ENCODE results near the gene DR1.

DR1 gene

DNA sequence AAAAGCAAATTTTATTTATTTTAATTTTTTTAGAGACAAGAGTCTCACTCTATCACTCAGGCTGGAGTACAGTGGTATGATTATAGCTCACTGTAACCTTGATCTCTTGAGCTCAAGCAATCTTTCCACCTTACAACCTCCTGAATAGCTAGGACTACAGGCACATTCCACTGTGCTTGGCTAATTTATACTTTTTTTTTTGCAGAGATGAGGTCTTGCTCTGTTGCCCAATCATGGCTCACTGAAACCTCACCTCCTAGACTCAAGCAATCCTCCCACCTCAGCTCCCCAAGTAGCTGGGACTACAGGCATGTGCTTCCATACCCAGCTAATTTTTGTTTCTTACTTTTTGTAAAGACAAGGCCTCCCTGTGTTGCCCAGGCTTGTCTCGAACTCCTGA, 49.5 kb downstream of the DR1 start:
- no peak for DNase-seq

DNA sequence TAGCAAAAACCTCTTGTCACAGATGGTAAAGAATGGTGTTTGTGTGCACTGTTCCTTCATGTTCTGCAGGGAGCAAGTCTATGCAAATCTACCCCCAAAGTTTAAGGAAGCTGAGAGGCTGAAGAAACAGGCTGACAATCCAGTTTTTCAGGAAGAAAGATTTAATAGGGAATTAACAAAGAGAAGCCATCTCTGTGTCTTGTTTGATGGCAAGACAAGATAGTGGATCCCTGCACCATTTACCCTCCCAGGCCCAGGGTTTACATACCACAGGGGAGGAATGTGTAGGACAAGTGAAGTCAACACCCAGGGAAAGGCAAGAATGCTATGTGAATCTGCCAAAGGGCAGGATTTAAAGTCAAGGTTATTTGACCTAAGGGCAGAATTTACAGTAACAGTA, 54.1 kb downstream of the DR1 start:
- no peak for DNase-seq

DNA sequence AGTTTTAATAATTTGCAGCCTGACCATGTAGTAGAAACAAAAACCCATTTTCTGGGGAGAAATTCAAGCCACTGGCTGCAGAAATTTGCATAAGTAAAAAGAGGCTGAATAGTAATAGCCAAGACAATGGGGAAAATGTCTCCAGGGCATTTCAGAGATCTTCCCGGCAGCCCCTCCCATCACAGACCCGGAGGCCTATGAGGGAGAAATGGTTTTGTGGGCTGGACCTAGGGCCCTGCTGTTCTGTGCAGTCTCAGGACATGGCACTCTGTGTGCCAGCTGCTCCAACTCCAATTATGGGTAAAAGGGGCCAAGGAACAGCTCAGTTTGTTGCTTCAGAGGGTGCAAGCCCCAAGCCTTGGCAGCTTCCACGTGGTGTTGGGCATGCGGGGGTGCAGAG, 62.5 kb downstream of the DR1 start:
- no peak for DNase-seq

DNA sequence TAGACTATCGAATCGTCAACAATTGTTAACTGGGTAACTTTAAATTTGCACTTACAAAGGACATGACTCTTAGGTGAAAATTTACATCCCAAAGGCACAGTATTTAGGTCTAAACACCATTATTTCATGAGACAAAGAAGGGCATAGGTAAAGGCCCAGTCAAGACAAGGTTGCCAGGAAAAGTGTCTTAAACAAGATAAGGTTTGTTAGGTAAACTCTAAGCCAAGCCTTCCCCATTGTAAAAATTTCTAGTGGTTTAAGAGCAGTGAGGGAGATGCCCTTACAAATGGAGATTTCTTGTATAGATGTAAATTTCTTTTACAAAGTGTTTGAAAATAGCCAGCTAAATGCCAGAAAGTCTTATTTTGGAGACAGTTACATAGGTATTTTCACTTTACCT, 65.3 kb downstream of the DR1 start:
- DNase-seq: no peak

DNA sequence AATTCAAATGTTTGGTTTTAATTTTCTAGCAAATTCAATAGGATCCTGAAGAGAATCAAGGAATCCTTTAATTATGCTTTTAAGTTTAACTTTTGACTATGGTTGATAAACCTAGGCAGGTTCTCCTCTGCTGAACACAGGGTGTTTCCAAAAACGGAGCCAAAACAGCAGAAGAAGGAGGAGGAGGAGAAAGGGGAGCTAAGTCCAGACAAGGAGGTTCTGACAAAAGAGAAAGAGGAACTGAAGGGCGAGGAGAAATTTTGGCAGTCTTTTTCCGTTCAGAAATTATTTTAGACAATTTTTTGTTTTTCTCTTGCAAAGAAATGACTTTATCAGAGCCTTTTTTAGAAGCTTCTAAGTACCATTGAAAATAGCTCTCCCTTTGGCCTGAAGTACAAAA, 69.0 kb downstream of the DR1 start:
- DNase-seq: no peak

DNA sequence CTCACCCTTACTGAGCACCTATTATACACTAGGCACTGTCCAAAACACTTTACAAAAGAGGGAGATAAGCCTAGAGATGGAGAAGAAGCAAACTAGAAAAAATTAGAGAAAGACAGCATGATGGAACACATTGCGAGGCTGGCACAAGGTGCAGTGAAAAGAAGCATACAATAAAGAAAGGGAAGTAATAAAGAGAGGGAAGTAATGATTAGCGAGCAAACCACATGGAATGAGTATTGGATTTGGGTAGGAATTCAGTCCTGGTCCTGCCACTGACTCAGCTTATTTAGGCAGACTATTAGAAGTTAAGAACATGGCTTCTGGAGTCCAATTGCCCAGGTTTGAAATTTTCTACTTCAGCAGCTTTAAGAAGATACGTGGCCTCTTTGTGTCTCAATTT, 69.6 kb downstream of the DR1 start:
- DNase-seq: no peak

DNA sequence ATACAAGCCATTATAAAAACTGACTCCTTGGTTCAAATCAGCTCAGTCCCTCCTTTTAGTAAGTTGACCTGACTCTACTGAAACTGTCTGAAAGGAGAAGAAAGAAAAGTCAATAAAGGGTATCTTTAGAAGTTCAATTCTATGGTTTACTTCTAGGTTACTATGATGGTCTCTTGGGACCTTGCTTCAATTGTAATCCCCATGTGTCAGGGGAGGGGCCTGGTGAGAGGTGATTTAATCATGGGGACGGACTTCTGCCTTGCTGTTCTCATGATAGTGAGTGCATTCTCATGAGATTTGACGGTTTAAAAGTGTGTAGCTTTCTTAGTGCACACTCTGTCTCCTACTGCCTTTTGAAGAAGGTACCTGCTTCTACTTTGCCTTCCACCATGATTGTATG, 70.5 kb downstream of the DR1 start:
- no peak for DNase-seq
